Hepatocyte (in vitro differentiated cells): ENCODE data around the gene KCNAB3.

ENCODE experiments used
- CTCF ChIP-seq: fragments of 200-600 bp; sonication (generic); IDR thresholded peaks from 2 replicates; pipeline ENCODE4 v1.5.1; 2016; ENCODE audit warnings: antibody characterized with exemption, mild to moderate bottlenecking; ENCODE audit not compliant: poor library complexity
- EZH2phosphoT487 ChIP-seq: fragments of 200-600 bp; sonication (generic); IDR thresholded peaks from one replicate; pipeline ENCODE4 v1.6.1; 2018; ENCODE audit warnings: antibody characterized with exemption, mild to moderate bottlenecking, low read depth, moderate library complexity; ENCODE audit not compliant: unreplicated experiment, severe bottlenecking

GRCh38 chr17:7974638-7975131, 45.0 kb upstream of the KCNAB3 start:
- TF ChIP-seq CTCF (no peak), EZH2phosphoT487 (no peak)
